Left lobe of liver (tissue), 2 donors: Measurements from ENCODE around the gene ATP8A2. TPM values are rescaled to one million over a fixed set of nuclear protein-coding genes. Genes with fewer than 3 reads are reported as not detected.

Experiments
- ATAC-seq: fragments of 200-7000 bp; cut with Tn5 transposase; one replicate; pipeline ENCODE4 v1.9.1; 2020; ENCODE audit warnings: mild to moderate bottlenecking, moderate library complexity
- DNase-seq: peaks from one replicate; pipeline ENCODE4 v3.0.0-alpha.2; 2020; ENCODE audit warnings: low spot score
- total RNA-seq: library from RNA; stranded (reverse); gene quantifications from one replicate; pipeline ENCODE4 v1.2.1, GENCODE V29; 2021
- donor health status: DM: no; HTN: no; CAD: no; lungs with moderate emphysema.
- donor health status: DM: no; HTN: yes; CAD: no.

ATP8A2 gene
- total RNA-seq, 1 donor from 2014 or later = not detected

DNA sequence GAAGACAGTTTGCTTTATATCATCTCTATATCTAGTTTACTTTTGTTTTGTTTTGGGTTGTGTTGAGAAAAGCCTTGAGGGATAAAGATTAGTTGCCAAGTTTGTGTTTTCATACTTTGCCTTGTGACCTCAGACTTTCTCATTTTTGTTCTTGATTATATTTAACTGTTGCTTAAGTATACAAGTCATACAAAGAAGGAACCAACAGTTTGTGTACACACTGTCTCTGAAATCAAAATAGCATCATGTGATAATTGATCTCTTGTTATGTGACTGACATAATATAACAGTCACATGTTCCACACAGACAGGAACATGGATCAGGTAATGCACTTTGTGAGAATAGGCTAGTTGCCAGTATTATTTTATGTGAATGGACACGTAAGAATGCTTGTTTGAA lies 609.3 kb downstream of the ATP8A2 start:
- ATAC-seq (no peak), DNase-seq (no peak)

DNA sequence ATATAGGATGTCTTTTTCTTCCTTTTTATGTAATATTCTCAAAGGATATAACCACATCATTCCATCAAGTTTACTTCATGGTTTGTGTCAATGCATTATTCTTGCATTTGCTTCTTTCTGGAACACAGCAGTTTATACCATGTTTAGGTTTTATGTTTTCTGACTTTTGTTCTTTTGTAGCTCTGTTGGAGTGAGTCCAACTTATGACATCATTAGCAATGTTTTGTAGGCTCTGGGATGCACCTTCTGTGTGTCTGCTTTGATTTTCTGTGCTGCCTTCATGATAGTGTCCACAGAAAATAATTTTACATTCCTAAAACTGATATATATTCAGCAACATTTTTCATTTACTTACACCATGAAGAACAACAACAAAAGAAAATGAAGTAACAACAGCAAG lies 611.1 kb downstream of the ATP8A2 start:
- DNase-seq = no peak
- ATAC-seq = no peak

DNA sequence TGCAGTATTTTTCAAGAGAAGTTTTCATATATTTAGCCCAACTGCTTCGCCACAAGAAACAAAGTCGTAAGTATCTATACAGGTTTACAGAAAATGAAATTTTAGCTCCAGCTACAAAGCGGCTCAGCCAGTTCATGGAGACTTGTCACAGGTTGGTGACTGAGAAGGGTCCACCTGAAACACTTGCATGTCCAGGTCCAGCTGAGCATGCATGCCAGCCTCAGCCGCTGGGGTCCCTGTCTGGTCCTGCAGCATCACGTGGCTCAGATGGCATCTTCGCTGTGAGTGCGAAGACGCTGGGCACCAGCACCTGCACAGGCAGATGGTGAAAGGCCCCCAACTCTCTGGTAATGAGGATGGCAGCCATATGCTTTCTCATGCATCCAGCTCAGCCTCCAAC lies 616.2 kb downstream of the ATP8A2 start:
- DNase-seq (no peak), ATAC-seq (no peak)

DNA sequence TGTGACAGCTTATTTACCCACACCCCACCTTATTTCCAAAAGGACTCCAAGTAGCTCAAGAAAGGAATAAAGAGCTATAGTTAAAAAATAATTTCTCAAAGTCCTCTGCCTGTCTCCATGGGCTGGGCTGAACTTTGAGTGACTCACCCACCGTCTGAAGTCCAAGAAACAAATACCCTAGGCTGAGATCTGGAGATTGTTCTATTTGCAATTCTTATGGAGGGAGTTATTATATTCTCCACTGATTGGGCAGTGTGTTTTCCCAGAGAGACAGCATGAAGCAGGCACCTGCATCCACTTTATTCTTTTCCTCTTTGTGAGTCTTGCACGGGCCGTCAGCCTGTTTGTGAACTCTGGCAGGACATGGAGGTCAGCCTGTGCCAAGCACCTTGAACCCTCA lies 616.9 kb downstream of the ATP8A2 start:
- DNase-seq = no peak
- no peak for ATAC-seq

DNA sequence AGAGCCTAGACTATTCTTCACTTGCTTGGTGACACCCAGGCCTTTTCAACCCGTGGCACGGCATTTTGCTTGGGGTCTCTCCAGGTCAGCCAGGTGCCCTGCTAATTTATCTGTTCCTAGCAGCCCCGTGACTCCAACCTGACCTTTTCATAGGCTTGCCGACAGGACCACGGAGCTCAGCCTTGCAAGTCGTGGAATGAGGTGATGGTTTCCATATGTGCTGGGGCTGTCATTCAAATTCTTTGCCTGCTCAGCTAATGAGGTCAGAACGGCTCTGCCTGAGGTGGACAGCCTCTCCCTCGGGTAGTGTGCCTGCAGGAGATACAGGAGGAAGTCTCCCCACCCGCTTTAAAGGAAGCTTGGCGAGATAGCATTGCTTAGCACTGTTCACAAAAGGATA lies 619.0 kb downstream of the ATP8A2 start:
- DNase-seq (no peak), ATAC-seq (no peak)

DNA sequence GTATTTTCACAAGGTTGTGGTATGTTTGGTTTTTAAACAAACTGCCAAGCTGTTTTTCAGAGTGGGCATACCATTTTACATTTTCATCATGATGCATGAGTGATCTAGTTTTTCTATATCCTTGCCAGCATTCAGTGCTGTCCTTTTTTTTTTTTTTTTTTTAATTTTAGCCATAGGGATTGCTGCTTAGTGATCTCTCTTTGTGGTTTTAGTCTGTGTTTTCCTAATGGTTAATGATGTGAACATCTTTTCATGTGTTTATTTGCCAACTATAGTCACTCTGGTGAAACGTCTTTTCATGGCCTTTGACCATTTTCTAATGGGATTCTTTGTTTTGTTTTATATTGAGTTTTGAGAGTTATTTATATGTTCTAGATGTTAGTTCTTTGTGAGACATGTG lies 620.3 kb downstream of the ATP8A2 start:
- ATAC-seq (no peak), DNase-seq (no peak)

DNA sequence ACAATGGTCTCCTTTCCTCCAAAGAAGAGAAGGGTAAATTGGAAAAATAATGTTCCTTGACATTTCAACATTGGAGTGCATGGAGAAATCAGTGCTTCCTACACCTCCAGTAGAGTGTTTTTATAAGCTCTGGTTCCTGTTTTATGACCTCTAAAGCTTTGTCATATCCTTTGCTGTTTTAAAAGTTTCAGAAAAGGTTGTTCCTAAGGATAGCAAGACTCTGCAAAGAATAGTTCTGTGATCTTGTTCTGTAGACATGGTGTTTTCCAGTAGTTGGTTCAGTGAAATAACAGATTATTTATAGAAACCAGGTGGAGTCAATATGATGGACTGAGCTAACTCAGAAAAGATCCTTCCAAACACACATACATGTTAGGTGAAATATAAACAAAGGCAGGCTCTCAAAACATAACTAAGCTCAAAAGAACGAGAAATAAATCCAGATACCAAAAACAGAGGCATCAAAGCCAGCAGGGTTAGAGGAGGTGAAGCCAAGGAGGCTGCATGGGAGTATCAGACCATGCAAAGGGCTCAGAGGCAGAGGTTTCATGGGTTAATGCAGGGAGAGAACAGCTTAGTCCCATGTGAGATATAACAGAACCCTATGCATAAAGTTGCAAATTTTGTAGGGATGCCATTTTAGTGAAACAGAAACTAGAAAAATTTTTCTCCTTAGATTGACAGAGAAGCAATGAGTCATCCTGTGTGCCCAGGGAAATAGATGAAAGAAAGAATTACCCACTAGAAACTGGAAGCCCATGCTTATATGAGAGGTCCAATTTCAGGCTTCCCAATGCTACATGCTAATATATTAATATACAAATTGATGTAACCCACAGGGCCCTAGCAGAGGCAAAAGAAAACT lies 635.7 kb downstream of the ATP8A2 start:
- no peak for ATAC-seq
- DNase-seq = no peak

DNA sequence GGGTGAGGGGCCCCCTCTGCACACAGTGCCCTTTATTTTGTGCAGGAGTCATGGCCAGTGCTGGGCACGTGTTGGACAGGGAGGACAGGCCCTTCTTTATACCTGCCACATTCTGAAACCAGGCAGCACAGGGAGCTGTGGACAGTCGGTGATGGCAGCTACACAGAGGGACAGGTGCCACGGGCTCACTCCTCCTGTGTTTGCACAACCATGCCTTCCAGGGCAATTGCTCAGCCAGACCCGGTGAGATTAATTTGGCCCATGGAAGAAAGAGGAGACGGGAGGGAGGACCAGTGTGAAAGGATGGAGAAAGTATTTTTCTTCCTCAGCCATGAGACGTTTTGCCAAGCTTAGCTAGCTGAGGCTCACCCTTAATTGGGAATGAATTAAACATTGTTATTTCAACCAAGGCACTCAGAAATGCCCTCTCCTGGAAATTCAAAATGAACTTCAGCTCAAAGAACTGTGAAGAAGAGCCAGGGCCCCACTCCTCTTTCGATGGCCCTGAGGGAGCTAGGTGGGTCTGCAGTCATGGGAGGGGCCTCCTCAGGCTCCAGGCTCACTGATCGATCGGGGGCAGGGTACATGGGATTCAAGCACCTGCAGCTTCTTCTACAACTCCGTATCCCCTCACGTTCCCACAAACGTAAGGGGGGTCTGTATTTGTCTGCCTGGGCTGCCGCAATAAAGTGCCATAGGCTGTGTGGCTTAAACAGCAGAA lies 638.9 kb downstream of the ATP8A2 start:
- DNase-seq = no peak
- no peak for ATAC-seq

DNA sequence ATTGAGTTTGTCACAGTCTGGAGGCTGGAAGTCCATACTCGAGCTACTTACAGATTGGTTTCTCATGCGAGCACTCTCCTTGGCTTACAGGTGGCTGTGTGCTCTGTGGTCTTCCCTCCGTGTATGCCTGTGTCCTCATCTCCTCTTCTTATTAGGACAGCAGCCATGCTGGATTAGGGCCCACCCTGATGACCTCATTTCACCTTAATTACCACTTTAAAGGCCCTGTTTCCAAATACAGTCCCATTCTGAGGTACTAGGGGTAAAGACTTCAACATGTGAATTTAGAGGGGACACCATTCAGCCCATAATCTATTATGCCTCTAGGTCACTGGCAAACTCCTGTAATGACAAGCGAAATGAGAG lies 639.4 kb downstream of the ATP8A2 start:
- ATAC-seq (no peak), DNase-seq (no peak)

DNA sequence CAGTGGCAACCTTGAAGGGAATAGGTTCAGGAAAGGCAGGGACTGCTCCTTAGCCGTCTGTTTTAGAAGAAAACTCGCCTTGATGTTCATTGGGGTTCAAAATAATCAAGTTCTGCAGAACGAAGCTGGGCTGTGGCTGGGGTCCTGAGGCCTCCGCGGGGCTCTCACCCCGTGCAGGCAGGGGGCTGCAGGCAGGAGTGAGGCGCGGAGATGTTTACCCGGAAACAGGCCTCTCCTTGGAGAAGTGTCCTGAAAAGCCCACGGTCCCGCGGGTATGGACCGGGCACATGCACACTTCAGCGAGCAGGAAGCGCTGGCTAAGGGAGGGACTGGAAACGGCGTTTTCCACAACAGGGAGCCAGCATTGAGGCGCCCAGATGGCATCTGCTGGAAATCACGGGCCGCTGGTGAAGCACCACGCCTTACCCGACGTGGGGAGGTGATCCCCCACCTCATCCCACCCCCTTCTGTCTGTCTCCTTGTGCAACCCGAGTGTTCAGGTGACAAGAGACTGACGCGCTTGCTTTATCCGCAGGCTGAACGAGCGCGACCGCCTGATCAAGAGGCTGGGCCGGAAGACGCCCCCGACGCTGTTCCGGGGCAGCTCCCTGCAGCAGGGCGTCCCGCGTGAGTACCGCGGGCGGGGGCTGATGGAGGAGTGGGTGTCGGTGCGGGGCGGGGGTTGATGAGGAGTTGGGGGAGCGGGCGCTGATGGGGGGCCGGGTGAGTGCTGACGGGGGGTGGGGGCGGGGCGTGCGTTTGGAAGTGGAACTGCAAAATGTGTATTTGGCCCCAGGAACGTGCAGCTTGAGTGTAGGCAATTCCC lies 640.4 kb downstream of the ATP8A2 start:
- ATAC-seq (no peak), DNase-seq (no peak)

DNA sequence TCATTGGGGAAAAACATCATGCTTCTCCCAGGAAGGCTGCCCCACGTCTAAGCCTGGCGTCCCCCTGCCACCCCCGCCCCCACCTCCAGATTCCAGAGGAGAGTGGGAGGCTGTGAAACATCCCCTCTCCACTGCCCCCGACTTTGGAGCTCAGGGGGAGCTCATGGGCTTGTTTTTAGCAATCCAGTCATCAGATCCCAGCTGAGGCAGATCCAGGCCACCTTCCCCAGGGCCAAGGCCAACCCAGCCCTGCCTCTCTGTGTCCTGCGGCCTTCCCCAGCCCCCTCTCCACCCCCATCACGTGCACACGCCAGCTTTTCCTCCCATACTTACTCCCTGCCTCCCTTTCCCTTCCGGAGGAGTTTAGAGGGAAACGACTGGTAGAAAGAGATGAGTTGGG lies 641.2 kb downstream of the ATP8A2 start:
- ATAC-seq (no peak), DNase-seq (no peak)

DNA sequence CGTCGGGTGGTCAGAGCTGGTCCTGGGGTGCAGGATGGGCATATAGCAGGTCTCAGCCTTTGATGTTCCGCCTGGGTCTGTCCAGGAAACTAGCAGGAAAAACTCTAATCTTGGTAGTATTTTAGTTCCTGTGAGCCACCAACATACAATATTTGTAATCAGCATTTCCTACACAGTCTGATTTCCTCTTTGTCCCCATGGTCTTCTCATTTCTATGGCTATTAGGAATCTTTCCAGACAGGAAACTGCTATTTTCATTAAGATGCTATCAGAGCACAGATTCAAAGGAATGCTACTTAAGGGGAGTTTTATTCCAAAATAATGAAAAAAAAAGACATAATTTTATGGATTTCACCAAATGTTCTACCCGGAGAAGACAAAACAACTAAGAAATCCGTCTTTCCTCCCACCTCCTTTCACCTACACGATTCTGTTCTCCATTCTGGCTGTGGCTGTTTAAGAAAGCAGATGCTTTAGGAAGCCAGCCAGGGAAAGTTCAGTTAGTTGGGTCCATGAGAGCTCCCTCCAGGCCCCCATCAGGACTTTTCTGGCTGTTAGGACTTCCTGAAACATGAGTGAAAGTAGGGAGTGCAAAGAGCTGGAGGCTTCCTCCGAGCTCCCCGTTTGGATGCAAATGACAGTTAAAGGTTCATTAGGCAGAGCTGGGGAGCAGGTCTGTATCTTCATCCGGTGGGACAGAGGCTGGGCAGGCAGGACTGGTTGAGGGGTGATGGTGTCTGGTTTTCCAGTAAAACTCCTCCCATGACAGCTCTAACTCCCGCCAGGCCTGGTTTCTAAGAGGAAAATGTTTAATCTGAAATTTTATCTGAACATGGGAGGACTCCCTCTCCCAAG lies 643.7 kb downstream of the ATP8A2 start:
- DNase-seq (no peak), ATAC-seq (no peak)

DNA sequence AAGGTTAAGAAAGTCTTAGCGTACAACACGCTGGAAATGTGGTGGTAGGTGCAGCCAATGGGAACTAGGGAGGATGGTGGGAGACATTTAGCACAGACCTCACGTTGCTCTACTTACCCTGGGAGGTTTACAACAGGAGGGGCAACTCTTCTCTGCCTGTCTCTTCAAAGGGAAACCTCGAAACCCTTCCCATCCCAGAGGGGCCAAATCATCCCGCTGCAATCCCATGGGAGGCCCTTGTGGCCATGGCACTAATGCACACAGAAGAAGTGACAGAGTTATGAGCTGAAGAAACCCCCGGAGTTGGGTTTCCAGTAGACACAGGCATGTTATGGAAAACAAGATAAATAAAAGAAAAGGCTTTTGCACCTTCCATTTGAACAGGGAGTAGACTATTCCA lies 644.4 kb downstream of the ATP8A2 start:
- no peak for DNase-seq
- no peak for ATAC-seq

DNA sequence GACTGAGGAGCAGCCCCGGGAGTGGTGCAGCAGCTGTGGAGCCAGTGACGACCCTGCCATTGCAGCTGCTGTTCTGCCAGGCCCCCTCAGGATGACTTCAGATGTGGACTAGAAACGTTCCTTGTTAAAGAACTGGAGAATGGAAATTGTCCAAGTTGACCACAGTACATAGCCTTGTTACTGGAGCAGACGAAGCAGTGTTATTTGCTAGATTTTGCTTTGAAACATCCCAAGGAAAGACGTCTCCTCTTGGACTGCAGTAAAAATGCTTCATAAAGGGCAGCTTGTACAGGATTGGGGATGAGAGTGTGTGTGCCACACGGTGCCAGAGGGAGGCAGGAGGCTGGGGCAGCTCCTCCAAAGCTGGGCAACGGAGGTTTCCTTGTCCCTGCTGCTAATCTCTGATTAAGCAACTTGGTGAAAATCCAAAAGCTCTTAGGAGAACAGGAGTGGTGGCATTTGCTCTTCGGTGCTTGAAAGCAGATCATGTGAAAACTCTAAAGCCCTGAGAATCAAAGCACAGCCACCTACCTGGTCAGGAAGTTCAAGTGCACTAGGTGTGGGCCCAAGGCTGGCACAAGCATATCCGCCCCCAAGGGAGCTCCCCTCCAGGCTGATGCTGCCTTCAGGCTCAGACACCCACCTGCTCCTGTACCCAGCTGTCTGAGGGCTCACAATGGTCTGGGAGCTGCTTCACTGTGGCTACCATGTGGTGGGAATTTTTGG lies 645.6 kb downstream of the ATP8A2 start:
- DNase-seq (no peak), ATAC-seq (no peak)

DNA sequence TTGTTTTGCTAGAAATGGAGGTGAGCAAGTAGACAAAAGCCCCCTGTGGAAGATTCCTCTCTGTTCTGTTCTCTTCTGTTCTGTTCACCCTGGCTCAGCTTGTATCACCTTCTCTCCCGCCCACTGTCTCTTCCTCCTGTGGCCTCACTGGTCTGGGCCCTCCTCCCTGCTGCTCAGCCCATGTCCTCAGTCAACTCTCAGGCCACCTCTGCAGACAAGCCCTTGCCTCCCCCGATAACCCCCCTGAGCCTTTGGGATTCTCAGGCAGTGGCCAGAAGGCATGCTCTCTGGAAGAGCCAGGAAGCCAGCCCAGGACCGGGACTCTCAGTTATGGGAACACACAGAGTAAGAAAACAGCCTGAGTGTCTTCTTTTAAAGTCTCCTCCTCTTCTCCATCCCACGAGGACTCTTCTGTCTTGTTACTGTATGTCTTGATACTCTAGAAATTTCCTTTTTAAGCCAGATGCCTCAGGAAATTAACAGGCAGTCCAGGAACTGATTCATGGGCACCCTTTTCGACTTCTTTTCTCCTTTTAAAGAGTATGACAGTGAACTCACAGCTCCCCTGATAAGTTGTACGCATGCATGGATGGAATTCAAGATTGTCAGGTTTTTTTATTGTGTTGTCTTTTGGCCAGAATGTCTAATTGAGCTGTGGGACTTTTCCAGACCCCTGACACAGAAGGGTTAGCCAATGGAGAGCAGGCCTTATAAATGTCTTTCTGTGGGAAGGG lies 646.3 kb downstream of the ATP8A2 start:
- no peak for ATAC-seq
- DNase-seq = no peak

DNA sequence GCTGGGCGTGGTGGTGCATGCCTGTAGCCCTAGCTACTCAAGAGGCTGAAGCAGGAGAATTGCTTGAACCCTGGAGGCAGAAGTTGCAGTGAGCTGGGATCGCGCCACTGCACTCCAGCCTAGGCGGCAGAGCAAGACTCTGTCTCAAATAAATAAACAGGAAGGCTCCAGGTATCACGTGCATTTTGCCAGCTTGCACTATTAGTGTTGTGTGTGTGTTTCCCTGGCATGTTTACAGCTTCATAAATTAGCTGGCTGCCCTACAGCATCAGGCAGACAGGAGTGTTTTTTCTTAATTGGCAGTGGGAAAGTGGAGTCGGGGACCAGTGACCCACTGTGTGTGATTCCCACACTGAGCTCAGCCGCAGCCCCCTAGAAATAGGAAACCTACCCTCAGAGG lies 647.5 kb downstream of the ATP8A2 start:
- ATAC-seq (no peak), DNase-seq (no peak)

DNA sequence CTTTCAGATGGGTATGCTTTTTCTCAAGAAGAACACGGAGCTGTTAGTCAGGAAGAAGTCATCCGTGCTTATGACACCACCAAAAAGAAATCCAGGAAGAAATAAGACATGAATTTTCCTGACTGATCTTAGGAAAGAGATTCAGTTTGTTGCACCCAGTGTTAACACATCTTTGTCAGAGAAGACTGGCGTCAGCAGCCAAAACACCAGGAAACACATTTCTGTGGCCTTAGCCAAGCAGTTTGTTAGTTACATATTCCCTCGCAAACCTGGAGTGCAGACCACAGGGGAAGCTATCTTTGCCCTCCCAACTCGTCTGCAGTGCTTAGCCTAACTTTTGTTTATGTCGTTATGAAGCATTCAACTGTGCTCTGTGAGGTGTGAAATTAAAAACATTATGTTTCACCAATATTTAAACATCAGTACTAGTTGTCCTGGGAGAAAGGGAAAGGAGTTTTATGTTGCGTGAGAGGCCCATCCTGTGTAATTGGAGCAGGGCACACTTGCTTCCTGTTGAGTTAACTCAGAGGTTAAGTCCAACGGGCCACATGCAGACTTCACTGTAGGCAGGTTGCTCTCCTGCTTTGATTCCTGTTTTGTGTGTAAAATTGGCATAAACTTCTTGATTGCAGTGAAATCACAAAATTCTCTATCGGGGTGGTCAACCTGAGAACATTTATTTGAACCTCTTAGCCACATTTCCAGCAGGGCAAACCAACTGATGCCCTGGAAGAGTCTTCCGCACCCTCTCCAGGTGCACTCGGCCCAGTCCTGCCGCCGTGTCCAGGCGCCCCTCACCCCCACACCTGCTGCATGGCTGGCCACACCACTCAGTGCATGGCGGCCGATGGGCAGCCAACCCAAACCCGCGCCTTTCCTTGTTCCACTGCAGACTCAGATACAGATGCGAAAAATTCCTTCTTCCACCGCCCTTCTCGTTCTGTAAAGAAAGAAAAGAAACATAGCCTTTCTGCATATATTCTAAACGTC lies 648.4 kb downstream of the ATP8A2 start:
- ATAC-seq (no peak), DNase-seq (no peak)

DNA sequence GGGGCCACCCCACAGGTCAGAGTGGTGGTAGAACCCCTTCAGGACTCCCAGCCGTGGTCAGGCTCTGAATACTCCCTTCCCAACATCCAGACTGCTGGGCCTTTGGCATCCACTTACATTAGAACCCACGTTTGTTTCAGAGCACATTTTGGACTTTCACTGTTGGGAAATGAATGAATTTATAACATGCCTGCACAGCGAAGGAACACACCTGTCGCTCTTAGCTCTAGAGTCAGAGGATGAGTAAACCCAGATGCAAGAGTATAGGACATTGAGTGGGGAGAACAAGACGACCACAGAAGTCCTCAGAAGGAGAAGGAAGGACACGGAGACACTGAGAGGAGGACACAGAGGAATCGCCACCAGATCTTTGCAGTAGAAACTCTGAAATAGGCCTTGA lies 649.1 kb downstream of the ATP8A2 start:
- no peak for ATAC-seq
- no peak for DNase-seq
